Keratinocyte (primary cell): ENCODE results near the gene FAM25A.

Experiments used
- EZH2 ChIP-seq: IDR thresholded peaks from one replicate; pipeline ENCODE4 v1.6.1; 2012; ENCODE audit warnings: inconsistent platforms, mild to moderate bottlenecking, low read length, moderate library complexity
- TF ChIP-seq, protein P1 (sequence below), 3 experiments: IDR thresholded peaks in 1 of 3; conservative IDR thresholded peaks in 1 of 3; optimal IDR thresholded peaks in 1 of 3; 2 replicates in 2 of 3; 3 replicates in 1 of 3; pipeline versions ENCODE3 to v1.5.1; 2011; ENCODE audit warnings: low read length in 3 of 3, mild to moderate bottlenecking in 3 of 3, moderate library complexity in 2 of 3, control low read depth in 1 of 3, inconsistent platforms in 1 of 3; ENCODE audit not compliant: insufficient read depth in 2 of 3; ENCODE audit errors: extremely low read depth in 1 of 3

DNA sequence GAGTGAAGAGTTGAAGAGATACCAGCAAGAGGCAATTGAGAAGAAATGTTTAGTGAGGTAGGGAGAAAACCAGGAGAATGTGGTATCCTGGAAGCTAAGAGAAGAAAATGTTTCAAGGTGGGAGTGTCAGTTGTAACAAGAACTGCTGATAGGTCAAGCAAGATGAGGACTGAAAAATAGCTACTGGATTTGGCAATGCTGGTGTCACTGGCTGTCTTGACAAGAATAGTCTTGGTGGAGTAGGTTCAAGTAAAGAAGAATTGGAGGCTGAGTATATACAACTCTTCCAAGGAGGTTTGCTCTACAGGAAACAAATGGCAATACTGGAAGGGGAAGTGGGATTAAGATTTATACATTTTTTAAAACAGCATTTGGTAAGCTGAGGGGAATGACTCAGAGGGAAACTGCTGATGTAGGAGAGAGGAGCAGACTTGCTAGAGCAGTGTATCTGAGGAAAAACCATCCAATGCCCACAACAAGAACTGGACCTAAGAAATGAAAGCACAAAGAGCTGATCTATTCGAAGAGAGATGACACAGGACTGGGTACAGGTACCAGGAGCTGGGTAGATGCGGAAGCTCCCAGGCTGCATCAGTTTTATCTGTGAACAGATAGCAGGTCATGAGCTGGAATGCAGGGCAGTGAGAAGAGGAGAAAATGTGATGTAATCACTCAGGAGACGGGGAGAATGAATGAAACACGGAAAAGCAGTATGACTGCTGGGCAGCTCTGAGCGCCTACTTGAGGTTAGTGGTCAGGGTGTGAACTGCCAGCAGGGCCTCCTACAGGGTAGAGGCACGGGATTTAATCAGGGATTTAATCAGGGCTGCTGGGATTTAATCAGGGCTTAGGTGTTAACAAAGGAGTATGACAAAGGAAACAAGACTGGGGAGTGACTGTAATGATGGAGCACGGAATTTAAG is 34.5 kb downstream of the FAM25A start:
- TF ChIP-seq, protein P1, sequence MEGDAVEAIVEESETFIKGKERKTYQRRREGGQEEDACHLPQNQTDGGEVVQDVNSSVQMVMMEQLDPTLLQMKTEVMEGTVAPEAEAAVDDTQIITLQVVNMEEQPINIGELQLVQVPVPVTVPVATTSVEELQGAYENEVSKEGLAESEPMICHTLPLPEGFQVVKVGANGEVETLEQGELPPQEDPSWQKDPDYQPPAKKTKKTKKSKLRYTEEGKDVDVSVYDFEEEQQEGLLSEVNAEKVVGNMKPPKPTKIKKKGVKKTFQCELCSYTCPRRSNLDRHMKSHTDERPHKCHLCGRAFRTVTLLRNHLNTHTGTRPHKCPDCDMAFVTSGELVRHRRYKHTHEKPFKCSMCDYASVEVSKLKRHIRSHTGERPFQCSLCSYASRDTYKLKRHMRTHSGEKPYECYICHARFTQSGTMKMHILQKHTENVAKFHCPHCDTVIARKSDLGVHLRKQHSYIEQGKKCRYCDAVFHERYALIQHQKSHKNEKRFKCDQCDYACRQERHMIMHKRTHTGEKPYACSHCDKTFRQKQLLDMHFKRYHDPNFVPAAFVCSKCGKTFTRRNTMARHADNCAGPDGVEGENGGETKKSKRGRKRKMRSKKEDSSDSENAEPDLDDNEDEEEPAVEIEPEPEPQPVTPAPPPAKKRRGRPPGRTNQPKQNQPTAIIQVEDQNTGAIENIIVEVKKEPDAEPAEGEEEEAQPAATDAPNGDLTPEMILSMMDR (optimal IDR thresholded peaks at IDR 0.05 in 1 of 3, IDR thresholded peaks at IDR 0.05 in 1 of 3, conservative IDR thresholded peaks at IDR 0.05 in 1 of 3; ENCODE audit: extremely low read depth in 1 of 3, insufficient read depth in 2 of 3, low read length in 3 of 3): no peak
- TF ChIP-seq EZH2: no peak
